ENCODE measurements around the gene FAM217A.

- TF ChIP-seq CTCF (IDR thresholded peaks at IDR 0.05; ENCODE audit: low read length) = no peak
- TF ChIP-seq EZH2 (IDR thresholded peaks at IDR 0.05; ENCODE audit: borderline replicate concordance, low read length) = no peak
These were observed 4.3 kb downstream of the FAM217A start for GRCh38 chr6:4074478-4075235.

Measured in OCI-LY1 (cell line).